KG1 (cell line): Measurements from ENCODE around the gene NELFE.
"Not testable (repeated sequence)": the region's sequence is repeated elsewhere in the genome, so short reads cannot be mapped to it uniquely, and the experiment has no call there.

Experiments
- DNase-seq: peaks from one replicate; lab custom pipeline; 2025; lab: John Stamatoyannopoulos, UW

The NELFE gene, protein sequence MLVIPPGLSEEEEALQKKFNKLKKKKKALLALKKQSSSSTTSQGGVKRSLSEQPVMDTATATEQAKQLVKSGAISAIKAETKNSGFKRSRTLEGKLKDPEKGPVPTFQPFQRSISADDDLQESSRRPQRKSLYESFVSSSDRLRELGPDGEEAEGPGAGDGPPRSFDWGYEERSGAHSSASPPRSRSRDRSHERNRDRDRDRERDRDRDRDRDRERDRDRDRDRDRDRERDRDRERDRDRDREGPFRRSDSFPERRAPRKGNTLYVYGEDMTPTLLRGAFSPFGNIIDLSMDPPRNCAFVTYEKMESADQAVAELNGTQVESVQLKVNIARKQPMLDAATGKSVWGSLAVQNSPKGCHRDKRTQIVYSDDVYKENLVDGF

DNA sequence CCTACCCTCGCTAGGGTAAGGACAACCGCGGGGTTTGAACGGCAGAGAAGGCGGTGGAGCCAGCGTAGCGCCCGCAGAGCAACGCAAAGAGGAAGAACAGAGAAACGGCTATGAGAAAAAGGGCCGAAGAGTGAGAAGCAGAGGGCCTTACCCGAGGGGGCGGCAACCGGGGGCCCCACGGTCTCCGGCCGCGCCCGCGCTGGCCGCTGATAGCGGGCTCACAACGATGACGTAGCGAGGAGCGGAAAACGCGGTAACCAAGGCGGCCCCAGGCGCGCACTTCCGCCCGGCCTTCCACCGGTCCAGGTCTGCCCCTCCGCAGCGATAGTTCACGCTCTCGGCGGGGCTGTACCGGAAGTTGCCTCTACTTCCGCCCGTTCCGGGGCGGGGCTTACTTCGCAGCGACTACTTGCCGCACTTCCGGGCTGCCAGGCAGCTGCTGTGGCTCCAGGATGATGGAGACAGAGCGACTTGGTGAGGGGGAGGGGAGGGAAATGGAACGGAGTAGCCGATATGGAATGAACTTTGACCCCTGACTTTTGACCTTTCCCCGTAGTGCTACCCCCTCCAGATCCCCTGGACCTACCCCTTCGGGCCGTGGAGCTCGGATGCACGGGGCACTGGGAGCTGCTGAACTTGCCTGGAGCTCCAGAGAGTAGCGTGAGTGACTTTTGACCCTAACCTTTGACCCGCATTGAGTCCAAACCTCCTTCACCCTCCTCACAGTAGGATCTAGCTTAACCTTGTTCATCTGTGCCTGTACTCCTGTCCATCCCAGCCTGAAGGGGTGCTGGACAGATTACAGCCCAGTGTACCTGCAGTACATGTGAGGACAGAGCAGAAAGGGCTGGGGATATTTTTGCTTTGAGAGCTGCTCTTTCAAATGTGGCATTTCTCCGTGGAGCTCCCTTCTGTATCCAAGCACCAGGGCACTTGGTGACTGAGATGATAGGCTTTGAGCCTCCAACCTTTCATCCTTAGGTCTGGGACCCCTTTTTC, at the start of gene NELFE, which contains the start of gene SKIC2:
Gene NELFE (minus strand): TSS at position 231 of the 999 bp plus-strand sequence. CDS start 525 bp downstream, outside the sequence.
Gene SKIC2 (plus strand): TSS at position 435 of the 999 bp plus-strand sequence. CDS start 18 bp downstream, at position 453.
- DNase-seq = peak; percentile 96

DNA sequence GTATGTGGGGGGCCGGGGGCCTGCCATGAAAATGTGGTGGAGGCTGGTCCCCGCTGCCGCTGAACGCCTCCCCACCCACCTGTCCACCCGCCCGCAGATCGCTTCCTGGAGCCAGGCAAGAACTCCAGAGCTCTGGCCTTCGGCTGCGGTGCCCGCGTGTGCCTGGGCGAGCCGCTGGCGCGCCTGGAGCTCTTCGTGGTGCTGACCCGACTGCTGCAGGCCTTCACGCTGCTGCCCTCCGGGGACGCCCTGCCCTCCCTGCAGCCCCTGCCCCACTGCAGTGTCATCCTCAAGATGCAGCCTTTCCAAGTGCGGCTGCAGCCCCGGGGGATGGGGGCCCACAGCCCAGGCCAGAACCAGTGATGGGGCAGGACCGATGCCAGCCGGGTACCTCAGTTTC, 49.3 kb upstream of the NELFE start:
- DNase-seq = not testable (repeated sequence)

DNA sequence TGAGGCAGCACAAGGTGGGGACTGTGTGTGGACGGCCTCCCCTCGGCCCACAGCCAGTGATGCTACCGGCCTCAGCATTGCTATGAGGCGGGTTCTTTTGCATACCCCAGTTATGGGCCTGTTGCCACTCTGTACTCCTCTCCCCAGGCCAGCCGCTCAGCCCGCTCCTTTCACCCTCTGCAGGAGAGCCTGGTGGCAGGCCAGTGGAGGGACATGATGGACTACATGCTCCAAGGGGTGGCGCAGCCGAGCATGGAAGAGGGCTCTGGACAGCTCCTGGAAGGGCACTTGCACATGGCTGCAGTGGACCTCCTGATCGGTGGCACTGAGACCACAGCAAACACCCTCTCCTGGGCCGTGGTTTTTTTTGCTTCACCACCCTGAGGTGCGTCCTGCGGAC, 48.3 kb upstream of the NELFE start:
- DNase-seq = not testable (repeated sequence)

DNA sequence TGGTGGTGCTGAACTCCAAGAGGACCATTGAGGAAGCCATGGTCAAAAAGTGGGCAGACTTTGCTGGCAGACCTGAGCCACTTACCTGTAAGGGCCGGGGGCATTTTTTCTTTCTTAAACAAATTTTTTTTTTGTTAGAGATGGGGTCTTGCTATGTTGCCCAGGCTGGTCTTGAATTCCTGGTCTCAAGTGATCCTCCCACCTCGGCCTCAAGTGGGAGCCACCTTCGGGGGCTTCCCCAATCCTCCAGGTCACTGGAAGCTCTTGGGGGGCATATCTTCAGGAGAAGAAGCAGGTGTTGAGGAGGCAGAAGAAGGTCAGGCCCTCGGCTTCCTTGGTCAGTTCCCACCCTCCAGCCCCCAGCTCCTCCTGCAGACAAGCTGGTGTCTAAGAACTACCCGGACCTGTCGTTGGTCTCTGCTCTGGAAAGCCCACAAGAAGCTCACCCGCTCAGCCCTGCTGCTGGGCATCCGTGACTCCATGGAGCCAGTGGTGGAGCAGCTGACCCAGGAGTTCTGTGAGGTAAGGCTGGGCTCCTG, 47.3 kb upstream of the NELFE start:
- not testable (repeated sequence) for DNase-seq

DNA sequence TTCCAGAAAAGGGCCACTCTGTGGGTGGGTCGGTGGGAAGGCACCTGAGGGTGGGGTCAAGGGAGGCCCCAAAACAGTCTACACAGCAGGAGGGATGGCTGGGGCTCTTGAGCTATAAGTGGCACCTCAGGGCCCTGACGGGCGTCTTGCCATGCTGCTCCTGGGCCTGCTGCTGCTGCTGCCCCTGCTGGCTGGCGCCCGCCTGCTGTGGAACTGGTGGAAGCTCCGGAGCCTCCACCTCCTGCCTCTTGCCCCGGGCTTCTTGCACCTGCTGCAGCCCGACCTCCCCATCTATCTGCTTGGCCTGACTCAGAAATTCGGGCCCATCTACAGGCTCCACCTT, 46.7 kb upstream of the NELFE start:
- not testable (repeated sequence) for DNase-seq

DNA sequence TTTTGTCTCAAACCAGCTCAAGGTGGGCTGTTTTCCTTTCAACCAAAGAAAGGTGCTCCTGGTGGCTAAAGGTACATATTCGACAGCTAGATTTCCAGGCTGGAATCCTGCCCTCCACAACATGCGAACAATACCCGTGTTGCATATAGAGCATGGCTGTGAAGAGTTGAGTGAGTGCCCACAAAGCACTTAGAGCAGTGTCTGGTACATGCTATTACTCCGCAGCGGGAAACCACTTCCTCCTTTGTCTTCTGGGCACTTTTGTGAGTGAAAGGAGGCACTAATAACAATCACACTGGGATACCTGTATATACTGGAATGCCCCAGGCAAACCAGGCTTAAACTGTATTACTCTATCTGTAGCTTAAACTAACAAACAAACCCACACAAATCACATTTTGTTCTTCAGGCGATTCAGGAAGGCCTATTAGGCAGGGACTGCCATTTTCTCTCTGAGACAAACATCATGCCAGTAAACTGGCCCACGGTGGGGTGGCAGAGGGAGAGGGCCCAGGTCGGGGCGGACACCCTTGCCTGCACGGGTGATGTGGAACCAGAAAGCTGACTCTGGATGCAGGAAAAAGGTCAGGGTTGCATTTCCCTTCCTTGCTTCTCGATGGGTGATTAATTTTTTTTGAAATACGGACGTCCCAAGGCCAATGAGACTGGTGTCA, 46.2 kb upstream of the NELFE start:
- DNase-seq = not testable (repeated sequence)

DNA sequence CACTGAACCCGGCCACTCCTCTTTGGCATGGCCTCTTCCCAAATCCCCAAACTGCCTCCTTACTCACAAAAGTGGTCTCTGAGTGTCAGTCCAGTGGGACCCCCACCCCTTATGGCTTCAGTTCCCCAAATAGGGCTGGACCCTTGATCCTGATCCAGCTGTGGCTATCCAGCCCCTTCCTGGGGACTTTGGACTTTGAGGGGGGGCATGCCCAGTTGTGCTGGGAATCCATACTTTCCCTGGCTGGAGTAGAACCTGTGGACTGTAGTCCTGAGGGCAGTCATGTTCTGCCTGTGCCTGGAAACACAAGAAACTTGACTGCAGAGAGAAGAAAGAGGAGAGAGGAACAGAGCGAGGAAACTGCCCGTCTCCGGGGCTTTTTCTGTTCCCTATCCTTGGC, 45.6 kb upstream of the NELFE start:
- DNase-seq = not testable (repeated sequence)

DNA sequence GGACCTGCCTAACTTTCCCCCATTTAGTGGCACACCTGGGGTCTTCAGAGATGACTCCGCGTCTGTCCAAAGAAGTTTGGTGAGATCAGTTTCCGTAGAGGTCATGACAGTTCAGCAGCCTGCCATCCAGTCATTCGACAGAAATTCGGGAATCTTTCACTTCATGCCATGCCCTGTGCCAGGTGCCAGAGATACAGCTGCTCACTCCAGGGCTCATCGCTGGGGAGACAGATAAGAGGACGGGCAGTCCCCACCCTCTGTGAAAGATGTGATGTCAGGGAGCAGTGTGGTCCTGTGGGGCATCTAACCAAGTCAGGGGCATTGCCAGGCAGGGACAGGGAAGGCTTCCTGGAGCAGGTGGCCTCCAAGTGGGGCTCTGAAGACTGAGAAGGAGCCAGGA, 44.5 kb upstream of the NELFE start:
- not testable (repeated sequence) for DNase-seq

DNA sequence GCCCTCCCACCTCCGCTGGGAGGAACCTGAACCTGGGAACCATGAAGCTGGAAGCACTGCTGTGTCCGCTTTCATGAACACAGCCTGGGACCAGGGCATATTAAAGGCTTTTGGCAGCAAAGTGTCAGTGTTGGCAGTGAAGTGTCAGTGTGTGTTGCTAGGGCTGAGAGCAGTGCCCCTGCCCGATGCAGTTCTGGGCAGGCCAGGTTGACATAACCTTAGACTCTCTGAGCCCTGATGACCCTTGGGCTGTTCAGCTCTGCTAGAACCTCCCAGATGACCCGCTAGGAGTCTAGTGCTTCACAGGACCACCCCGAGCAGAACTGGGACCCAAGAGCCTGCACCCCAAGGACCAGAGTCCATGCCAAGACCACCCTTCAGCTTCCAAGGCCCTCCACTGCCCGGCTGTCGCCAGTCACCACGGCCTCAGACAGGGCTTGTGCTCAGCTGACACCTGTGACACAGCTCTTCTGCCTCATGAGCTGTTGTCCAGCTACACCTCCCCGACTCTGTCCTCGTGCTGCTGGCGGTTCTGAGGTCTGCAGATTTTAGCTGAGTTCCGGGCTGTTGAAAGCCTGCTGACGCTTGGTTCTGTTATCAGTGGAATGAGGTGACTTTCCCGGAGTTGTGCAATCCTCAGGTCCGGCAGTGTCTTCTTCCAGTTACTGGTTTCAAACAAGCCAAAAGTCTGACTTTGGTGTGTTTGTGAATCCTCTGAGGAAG, 43.9 kb upstream of the NELFE start:
- not testable (repeated sequence) for DNase-seq

DNA sequence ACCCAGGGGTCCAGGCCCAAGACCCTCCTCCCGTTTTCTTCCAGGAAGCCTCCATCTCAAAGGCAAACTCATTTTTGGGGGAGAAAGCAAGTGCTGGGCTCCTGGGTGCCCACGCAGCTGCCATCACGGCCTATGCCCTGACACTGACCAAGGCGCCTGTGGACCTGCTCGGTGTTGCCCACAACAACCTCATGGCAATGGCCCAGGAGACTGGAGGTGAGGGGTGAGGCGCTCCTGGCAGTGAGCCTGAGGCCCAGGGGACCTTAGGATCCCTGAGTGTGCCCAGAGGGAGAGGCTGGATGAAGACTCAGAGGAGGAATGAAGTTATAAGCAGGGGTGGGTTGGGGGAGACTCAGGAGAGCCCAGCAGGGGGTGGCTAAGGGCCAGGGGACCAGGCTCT, 37.6 kb upstream of the NELFE start:
- not testable (repeated sequence) for DNase-seq

DNA sequence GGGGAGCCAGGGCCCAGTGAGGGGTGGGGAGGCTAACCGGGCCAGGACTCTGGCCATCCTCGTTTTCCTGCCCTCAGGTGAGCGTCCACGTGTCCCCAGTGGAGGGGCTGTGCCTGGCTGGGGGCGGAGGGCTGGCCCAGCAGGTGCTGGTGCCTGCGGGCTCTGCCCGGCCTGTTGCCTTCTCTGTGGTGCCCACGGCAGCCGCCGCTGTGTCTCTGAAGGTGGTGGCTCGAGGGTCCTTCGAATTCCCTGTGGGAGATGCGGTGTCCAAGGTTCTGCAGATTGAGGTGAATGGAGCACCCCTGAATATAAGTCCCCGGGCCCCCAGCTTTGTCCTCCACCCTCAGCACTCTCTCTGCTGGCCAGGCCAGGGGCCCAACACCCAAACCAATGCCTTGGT, 35.6 kb upstream of the NELFE start:
- DNase-seq = not testable (repeated sequence)

DNA sequence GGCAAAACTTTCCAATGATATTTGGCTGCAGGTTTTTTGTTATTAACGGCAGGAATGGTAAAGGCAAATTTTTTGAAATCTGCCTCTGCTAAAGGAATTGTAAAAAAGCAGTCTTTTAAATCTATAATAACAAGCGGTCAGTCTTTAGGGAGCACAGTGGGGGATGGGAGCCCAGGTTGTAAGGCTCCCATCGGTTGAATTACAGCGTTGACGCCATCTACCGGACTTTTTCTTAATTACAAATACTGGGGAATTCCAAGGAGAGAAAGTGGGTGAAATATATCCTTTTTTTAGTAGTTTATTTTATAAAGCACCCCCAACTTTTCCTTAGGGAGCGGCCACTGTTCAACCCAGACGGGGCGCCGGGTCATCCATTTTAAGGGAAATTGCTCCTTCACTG, 30.6 kb upstream of the NELFE start:
- not testable (repeated sequence) for DNase-seq

DNA sequence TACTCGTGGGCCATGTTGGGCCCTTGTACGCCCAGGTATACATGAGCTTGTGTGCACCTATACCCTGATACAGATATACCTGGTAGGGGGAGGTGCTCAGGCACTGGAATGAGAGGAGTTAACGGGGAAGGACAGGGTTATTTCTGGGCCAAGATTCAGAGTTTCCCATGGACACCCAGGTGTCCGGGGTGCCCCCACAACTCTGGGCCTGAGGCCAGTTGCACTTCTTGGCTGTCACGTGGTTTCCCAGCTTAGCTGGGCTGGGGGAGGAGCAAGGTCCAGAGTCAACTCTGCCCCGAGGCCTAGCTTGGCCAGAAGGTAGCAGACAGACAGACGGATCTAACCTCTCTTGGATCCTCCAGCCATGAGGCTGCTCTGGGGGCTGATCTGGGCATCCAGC, 23.0 kb upstream of the NELFE start, which contains the start of gene C4A:
Gene C4A (plus strand): TSS at position 314 of the 400 bp plus-strand sequence. CDS start 51 bp downstream, at position 365.
- DNase-seq = not testable (repeated sequence)

DNA sequence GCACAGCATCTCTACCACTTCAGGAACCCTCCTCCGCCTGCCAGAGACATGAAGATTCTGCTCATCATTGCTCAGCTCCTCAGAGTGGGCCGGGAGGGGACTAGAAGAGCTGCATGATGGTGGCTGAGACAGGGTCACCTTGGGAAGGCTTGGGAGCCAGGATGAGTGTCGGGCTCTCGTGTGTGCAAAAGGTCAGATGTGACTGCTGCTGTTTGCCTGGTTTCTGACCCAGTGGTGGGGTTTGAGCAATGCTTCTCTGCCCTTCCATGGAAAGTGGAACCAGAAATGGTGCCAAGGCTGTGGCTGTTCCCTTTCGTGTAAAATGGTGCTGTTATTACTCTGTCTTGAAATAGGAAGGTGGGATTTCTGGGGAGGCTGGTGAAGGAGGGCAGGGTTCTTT, 22.2 kb upstream of the NELFE start:
- not testable (repeated sequence) for DNase-seq

DNA sequence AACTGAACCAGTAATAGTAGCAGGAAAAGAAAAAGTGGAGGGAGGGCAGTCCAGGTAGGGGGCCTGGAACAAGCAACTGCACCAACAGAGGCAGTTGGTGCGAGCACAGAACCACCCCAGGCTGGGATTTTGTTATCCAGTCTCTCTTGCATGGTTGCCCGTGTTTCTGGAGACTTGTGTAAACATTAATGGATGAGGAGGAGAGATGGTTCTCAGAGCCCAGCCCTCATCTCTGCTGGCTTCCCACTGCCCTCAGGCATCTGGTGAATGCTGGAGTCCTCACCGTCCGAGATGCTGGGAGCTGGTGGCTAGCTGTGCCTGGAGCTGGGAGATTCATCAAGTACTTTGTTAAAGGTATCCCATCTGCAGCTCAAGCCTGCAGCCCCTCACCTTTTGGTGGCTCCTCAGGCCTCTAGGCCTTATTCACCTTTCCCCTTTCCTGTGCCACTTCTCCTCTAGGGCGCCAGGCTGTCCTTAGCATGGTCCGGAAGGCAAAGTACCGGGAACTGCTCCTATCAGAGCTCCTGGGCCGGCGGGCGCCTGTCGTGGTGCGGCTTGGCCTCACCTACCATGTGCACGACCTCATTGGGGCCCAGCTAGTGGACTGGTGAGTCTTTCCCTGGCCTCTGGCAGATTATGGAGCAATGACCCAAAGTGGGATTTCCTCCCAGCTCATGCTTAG, 21.6 kb upstream of the NELFE start:
- DNase-seq = not testable (repeated sequence)

DNA sequence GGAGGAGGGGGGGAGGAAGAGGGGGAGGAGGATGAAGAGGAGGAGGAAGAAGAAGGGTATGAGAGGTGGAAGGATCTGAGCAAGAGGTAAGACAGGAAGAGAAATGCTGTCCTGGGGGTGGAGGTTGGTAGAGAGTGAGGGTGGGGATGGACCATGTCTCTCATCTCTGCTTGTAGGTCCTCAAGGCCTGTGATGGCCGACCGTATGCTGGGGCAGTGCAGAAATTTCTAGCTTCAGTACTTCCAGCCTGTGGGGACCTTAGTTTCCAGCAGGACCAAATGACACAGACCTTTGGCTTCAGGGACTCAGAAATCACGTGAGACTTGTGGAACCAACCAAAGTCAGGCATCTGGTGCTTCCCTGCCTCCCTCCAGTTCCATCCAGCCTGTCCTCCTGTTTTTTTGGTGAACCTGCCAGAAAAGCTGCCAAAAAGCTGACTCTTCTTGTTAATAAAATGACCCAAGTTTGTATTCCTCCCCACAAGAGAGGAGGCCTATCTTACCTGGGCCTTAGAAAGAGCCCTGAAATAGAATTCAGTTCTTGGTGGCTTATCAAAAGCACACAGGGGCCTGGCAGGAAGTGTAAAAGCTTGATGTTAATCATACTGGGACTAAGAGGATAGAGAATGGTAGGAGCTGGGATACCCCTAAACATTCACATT, 20.6 kb upstream of the NELFE start:
- no peak for DNase-seq

DNA sequence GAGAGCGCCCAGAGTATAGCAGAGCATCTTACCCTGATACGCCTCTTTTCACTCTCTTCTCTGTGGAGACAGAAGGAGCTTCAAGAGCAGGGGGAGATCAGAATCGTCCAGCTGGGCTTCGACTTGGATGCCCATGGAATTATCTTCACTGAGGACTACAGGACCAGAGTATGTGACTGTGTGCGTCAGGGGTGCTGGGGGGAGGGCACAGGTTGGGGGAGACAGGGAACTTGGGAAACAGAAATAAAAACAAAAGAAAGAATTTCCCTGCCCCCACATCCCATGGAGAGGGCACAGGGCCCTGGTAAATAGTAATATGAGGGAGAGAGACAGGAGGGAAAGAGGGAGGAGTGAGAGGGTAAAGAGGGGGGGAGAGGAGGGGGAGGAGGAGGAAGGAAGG, 20.1 kb upstream of the NELFE start:
- DNase-seq = no peak

DNA sequence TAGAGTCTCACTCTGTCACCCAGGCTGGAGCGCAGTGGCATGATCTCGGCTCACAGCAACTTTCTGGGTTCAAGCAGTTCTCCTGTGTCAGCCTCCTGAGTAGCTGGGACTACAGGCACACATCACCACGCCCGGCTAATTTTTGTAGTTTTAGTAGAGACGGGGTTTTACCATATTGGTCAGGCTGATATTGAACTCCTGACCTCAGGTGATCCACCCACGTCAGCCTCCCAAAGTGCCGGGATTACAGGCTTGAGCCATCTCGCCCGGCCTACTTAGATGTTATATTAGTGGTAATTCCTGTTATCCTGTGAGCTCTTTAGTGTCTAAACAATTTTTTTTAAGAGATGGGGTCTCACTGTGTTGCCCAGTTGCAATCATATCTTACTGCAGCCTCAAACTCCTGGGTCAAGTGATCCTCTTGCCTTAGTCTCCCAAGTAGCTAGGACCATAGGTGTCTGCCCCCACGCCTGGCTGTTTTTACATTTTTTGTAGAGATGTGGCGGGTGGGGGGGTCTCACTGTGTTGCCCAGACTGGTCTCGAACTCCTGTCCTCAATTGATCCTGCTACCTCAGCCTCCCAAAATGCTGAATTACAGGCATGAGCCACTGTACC, 19.2 kb upstream of the NELFE start:
- no peak for DNase-seq

DNA sequence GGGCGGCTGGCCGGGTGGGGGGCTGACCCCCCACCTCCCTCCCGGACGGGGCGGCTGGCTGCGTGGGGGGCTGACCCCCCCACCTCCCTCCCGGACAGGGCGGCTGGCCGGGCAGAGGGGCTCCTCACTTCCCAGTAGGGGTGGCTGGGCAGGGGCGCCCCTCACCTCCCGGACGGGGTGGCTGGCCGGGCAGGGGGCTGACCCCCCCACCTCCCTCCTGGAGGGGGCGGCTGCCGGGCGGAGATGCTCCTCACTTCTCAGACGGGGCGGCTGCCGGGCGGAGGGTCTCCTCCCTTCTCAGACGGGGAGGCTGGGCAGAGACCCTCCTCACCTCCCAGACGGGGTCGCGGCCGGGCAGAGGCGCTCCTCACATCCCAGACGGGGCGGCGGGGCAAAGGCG, 17.3 kb upstream of the NELFE start:
- DNase-seq = not testable (repeated sequence)
